HepG2 (cell line): ENCODE measurements around the gene WBP2NL. TPM values are rescaled to one million over a fixed set of nuclear protein-coding genes. Genes with fewer than 3 reads are reported as not detected.
A peak's percentile ranks its signal among the peaks of the same experiment; 100 is the strongest.

Experiments
- AHR ChIP-seq: IDR thresholded peaks from 2 replicates; pipeline ENCODE4 v1.6.1; 2018; ENCODE audit warnings: missing genetic modification reagents, missing compliant biosample characterization
- ATF2 ChIP-seq: sonication (generic); formaldehyde crosslinking; IDR thresholded peaks from 2 replicates; pipeline ENCODE4 v1.4.0; 2020; ENCODE audit warnings: missing genetic modification reagents
- CBX2 ChIP-seq, 2 experiments: fragments of 200-600 bp in 1 of 2; sonication (generic); formaldehyde crosslinking in 1 of 2; IDR thresholded peaks; 2 replicates each; pipeline versions ENCODE4 v1.7.0 to v1.8.1; 2018 to 2022; ENCODE audit warnings: low read depth in 2 of 2, low read length in 1 of 2, mild to moderate bottlenecking in 1 of 2, missing genetic modification reagents in 1 of 2
- HBP1 ChIP-seq: IDR thresholded peaks from 2 replicates; pipeline ENCODE4 v1.6.1; 2016; ENCODE audit warnings: low read depth, control low read depth
- HHEX ChIP-seq: IDR thresholded peaks from 2 replicates; pipeline ENCODE4 v1.6.1; 2016; ENCODE audit warnings: control low read depth
- HOXA9 ChIP-seq: sonication (generic); formaldehyde crosslinking; IDR thresholded peaks from 2 replicates; pipeline ENCODE4 v1.8.1; 2022; ENCODE audit warnings: missing genetic modification reagents, mild to moderate bottlenecking, moderate library complexity, borderline replicate concordance
- RBAK ChIP-seq: sonication (generic); formaldehyde crosslinking; IDR thresholded peaks from 2 replicates; pipeline ENCODE4 v1.5.1; 2020; ENCODE audit warnings: mild to moderate bottlenecking, missing genetic modification reagents
- TRAFD1 ChIP-seq: sonication (generic); formaldehyde crosslinking; IDR thresholded peaks from 2 replicates; pipeline ENCODE4 v1.5.1; 2020; ENCODE audit warnings: missing genetic modification reagents, mild to moderate bottlenecking, borderline replicate concordance
- XBP1 ChIP-seq: sonication (generic); formaldehyde crosslinking; IDR thresholded peaks from 2 replicates; pipeline ENCODE4 v1.5.0; 2020; ENCODE audit warnings: missing genetic modification reagents
- ZFP90 ChIP-seq: sonication (generic); formaldehyde crosslinking; IDR thresholded peaks from 2 replicates; pipeline ENCODE4 v1.8.0; 2022; ENCODE audit warnings: missing genetic modification reagents, mild to moderate bottlenecking, inconsistent platforms, borderline replicate concordance
- ZNF138 ChIP-seq: sonication (generic); formaldehyde crosslinking; IDR thresholded peaks from 2 replicates; pipeline ENCODE4 v1.5.0; 2020; ENCODE audit warnings: mild to moderate bottlenecking, low read depth, missing genetic modification reagents
- ZNF576 ChIP-seq: sonication (generic); formaldehyde crosslinking; IDR thresholded peaks from 2 replicates; pipeline ENCODE4 v1.4.0; 2020; ENCODE audit warnings: mild to moderate bottlenecking, missing genetic modification reagents
- ZNF577 ChIP-seq: sonication (generic); formaldehyde crosslinking; IDR thresholded peaks from 2 replicates; pipeline ENCODE4 v1.4.0; 2020; ENCODE audit warnings: mild to moderate bottlenecking, low read depth, missing genetic modification reagents, borderline replicate concordance
- ZNF672 ChIP-seq: sonication (generic); formaldehyde crosslinking; IDR thresholded peaks from 2 replicates; pipeline ENCODE4 v1.8.1; 2022; ENCODE audit warnings: missing genetic modification reagents
- polyA plus RNA-seq, 8 experiments: library from polyadenylated mRNA; depleted of rRNA in 3 of 8; stranded (reverse) in 7 of 8; unstranded in 1 of 8; fragments of >200 nt; fragmentation: Illumina TruSeq in 4 of 8; extraction: Trizol in 4 of 8; gene quantifications; 2 replicates each; pipeline versions ENCODE4 v1.2.1 to v1.2.3, GENCODE V29; 2011 to 2016; ENCODE audit warnings: low read depth in 4 of 8, missing spikeins in 1 of 8, mixed read lengths in 1 of 8; ENCODE audit not compliant: insufficient read depth in 1 of 8
- total RNA-seq, 5 experiments: library from RNA; depleted of rRNA; stranded (reverse); fragments of >200 nt; fragmentation: Illumina TruSeq; extraction: Trizol; gene quantifications; 2 replicates each; pipeline ENCODE4 v1.2.3, GENCODE V29; 2016; ENCODE audit warnings: low read depth in 1 of 5
- TF ChIP-seq, protein P1 (sequence below): sonication (generic); formaldehyde crosslinking; IDR thresholded peaks from 2 replicates; pipeline ENCODE4 v1.8.1; 2023; ENCODE audit warnings: mild to moderate bottlenecking, missing genetic modification reagents, borderline replicate concordance
- TF ChIP-seq, protein P2 (sequence below): sonication (generic); formaldehyde crosslinking; IDR thresholded peaks from 2 replicates; pipeline ENCODE4 v1.9.0; 2022; ENCODE audit warnings: low read depth, missing genetic modification reagents
- TF ChIP-seq, protein P3 (sequence below): sonication (generic); formaldehyde crosslinking; IDR thresholded peaks from 2 replicates; pipeline ENCODE4 v1.5.0; 2020; ENCODE audit warnings: missing genetic modification reagents, mild to moderate bottlenecking, borderline replicate concordance

WBP2NL gene
- total and polyA plus RNA-seq, 2 of the 13 experiments (the other 11 are each of a cell fraction or from before 2014, with no cell fraction given): not detected

GRCh38 chr22:42070517-42071422, 72.2 kb downstream of the WBP2NL start, which contains the start of gene NAGA (continued):
- TF ChIP-seq XBP1 (CRISPR knock-in tag) (no peak), AHR (peak; percentile 85; the same call in 1 of the 2 replicates), HHEX (CRISPR knock-in tag) (no peak), ZFP90 (CRISPR knock-in tag) (peak; percentile 69; the same call in 1 of the 2 replicates), CBX2 (IDR thresholded peaks at IDR 0.05; ENCODE audit: low read depth, low read length) (no peak), CBX2 (CRISPR knock-in tag; IDR thresholded peaks at IDR 0.05; ENCODE audit: low read depth) (no peak), HBP1 (CRISPR knock-in tag) (no peak), ZNF672 (CRISPR knock-in tag) (no peak), TRAFD1 (CRISPR knock-in tag) (0 out of 2 replicates have a peak, but pooled peaks have one; percentile 27), ZNF576 (CRISPR knock-in tag) (no peak), ATF2 (CRISPR knock-in tag) (0 out of 2 replicates have a peak, but pooled peaks have one; percentile 29), HOXA9 (CRISPR knock-in tag) (peak; percentile 59; the same call in 1 of the 2 replicates), ZNF138 (CRISPR knock-in tag) (no peak), RBAK (CRISPR knock-in tag) (no peak), ZNF577 (CRISPR knock-in tag) (no peak)
- TF ChIP-seq, protein P1, sequence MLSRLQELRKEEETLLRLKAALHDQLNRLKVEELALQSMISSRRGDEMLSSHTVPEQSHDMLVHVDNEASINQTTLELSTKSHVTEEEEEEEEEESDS: peak; percentile 52; the same call in 1 of the 2 replicates
- TF ChIP-seq, protein P2, sequence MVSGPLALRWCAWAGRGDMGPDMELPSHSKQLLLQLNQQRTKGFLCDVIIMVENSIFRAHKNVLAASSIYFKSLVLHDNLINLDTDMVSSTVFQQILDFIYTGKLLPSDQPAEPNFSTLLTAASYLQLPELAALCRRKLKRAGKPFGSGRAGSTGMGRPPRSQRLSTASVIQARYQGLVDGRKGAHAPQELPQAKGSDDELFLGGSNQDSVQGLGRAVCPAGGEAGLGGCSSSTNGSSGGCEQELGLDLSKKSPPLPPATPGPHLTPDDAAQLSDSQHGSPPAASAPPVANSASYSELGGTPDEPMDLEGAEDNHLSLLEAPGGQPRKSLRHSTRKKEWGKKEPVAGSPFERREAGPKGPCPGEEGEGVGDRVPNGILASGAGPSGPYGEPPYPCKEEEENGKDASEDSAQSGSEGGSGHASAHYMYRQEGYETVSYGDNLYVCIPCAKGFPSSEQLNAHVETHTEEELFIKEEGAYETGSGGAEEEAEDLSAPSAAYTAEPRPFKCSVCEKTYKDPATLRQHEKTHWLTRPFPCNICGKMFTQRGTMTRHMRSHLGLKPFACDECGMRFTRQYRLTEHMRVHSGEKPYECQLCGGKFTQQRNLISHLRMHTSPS (CRISPR knock-in tag): peak; percentile 96
- TF ChIP-seq, protein P3, sequence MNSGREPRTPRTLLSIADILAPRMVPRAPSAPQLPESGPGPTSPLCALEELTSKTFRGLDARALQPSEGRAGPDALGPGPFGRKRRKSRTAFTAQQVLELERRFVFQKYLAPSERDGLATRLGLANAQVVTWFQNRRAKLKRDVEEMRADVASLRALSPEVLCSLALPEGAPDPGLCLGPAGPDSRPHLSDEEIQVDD: peak; percentile 95; the same call in 1 of the 2 replicates
